HEK293 (cell line): ENCODE data around the gene CDH23.

Source experiments
- CTCF ChIA-PET: fragments of 350-600 bp; formaldehyde crosslinking; extraction: SDS; loops from one replicate; lab custom pipeline; 2021; ENCODE audit warnings: antibody characterized with exemption; lab: Yijun Ruan, JAX
- POLR2A ChIA-PET: fragments of 300-600 bp; formaldehyde crosslinking; extraction: SDS; loops from one replicate; lab custom pipeline; 2020; ENCODE audit warnings: antibody characterized with exemption, inconsistent platforms; lab: Yijun Ruan, JAX
- H3K27ac ChIP-seq: fragments of 200-500 bp; sonication (Bioruptor generic); 2 replicates; pipeline ENCODE4 v1.5.1; 2014; ENCODE audit warnings: low read depth, low read length, control low read depth, inconsistent platforms; ENCODE audit errors: extremely low read depth
- H3K36me3 ChIP-seq, 2 experiments: fragments of 200-500 bp in 1 of 2; sonication (Bioruptor generic) in 1 of 2; 1 replicate in 1 of 2; 2 replicates in 1 of 2; pipeline ENCODE4 v1.5.1; 2014 to 2017; ENCODE audit warnings: inconsistent platforms in 2 of 2, low read length in 2 of 2; ENCODE audit not compliant: control insufficient read depth in 2 of 2, insufficient read depth in 1 of 2
- H3K4me1 ChIP-seq: fragments of 200-500 bp; sonication (Bioruptor generic); 2 replicates; pipeline ENCODE4 v1.5.1; 2014; ENCODE audit warnings: mild to moderate bottlenecking, low read length, inconsistent platforms; ENCODE audit not compliant: control insufficient read depth, insufficient read depth
- H3K4me3 ChIP-seq: 2 replicates; pipeline ENCODE4 v1.5.1; 2011; ENCODE audit warnings: low read depth, mild to moderate bottlenecking, control low read depth, low read length, moderate library complexity
- H3K9me3 ChIP-seq: fragments of 200-500 bp; sonication (Bioruptor generic); 2 replicates; pipeline ENCODE4 v1.5.1; 2014; ENCODE audit warnings: low read depth, low read length, inconsistent platforms; ENCODE audit not compliant: control insufficient read depth, insufficient read depth
- GLI4 ChIP-seq: fragments of 450-650 bp; formaldehyde crosslinking; IDR thresholded peaks from 2 replicates; pipeline ENCODE4 v1.5.1; 2016; ENCODE audit warnings: missing biosample characterization, missing genetic modification characterization
- KLF8 ChIP-seq: fragments of 450-650 bp; formaldehyde crosslinking; IDR thresholded peaks from 2 replicates; pipeline ENCODE4 v1.5.1; 2016; ENCODE audit warnings: missing biosample characterization, missing genetic modification characterization
- PBX3 ChIP-seq: sonication (generic); formaldehyde crosslinking; IDR thresholded peaks from 2 replicates; pipeline ENCODE4 v1.8.1; 2022; ENCODE audit warnings: mild to moderate bottlenecking, moderate library complexity, missing genetic modification reagents
- PRDM2 ChIP-seq: fragments of 450-650 bp; formaldehyde crosslinking; IDR thresholded peaks from 2 replicates; pipeline ENCODE4 v1.5.1; 2016; ENCODE audit warnings: missing biosample characterization, missing genetic modification characterization, borderline replicate concordance
- PRDM4 ChIP-seq: fragments of 450-650 bp; formaldehyde crosslinking; IDR thresholded peaks from 2 replicates; pipeline ENCODE4 v1.5.1; 2017; ENCODE audit warnings: missing biosample characterization, missing genetic modification characterization
- PRDM6 ChIP-seq: fragments of 450-650 bp; formaldehyde crosslinking; IDR thresholded peaks from 2 replicates; pipeline ENCODE4 v1.5.1; 2017; ENCODE audit warnings: missing biosample characterization, missing genetic modification characterization
- REPIN1 ChIP-seq: fragments of 450-650 bp; formaldehyde crosslinking; IDR thresholded peaks from 2 replicates; pipeline ENCODE4 v1.5.1; 2017; ENCODE audit warnings: missing biosample characterization, missing genetic modification characterization, low read depth
- SCRT1 ChIP-seq: fragments of 450-650 bp; formaldehyde crosslinking; IDR thresholded peaks from 2 replicates; pipeline ENCODE4 v1.5.1; 2016; ENCODE audit warnings: missing biosample characterization, missing genetic modification characterization, borderline replicate concordance
- SP3 ChIP-seq: fragments of 450-650 bp; formaldehyde crosslinking; IDR thresholded peaks from 2 replicates; pipeline ENCODE4 v1.5.1; 2016; ENCODE audit warnings: missing biosample characterization, missing genetic modification characterization
- TCF7L2 ChIP-seq: IDR thresholded peaks from 2 replicates; pipeline ENCODE4 v1.6.1; 2011; ENCODE audit warnings: low read depth, mild to moderate bottlenecking, inconsistent platforms, low read length, moderate library complexity, borderline replicate concordance
- ZBTB26 ChIP-seq: fragments of 450-650 bp; formaldehyde crosslinking; optimal IDR thresholded peaks from 2 replicates; pipeline ENCODE3; 2016; ENCODE audit warnings: missing biosample characterization, mild to moderate bottlenecking, missing genetic modification characterization
- ZFP3 ChIP-seq: fragments of 450-650 bp; formaldehyde crosslinking; IDR thresholded peaks from 2 replicates; pipeline ENCODE4 v1.5.1; 2016; ENCODE audit warnings: low read depth, missing biosample characterization, missing genetic modification characterization
- ZNF132 ChIP-seq: fragments of 450-650 bp; formaldehyde crosslinking; IDR thresholded peaks from 2 replicates; pipeline ENCODE4 v1.5.1; 2017; ENCODE audit warnings: missing biosample characterization, missing genetic modification characterization, borderline replicate concordance
- ZNF157 ChIP-seq: fragments of 450-650 bp; formaldehyde crosslinking; IDR thresholded peaks from 2 replicates; pipeline ENCODE4 v1.5.1; 2016; ENCODE audit warnings: missing biosample characterization, missing genetic modification characterization
- ZNF174 ChIP-seq: fragments of 450-650 bp; formaldehyde crosslinking; IDR thresholded peaks from 2 replicates; pipeline ENCODE4 v1.5.0; 2017; ENCODE audit warnings: missing biosample characterization, mild to moderate bottlenecking, missing genetic modification characterization
- ZNF175 ChIP-seq: fragments of 450-650 bp; formaldehyde crosslinking; IDR thresholded peaks from 2 replicates; pipeline ENCODE4 v1.5.1; 2016; ENCODE audit warnings: missing biosample characterization, missing genetic modification characterization
- ZNF423 ChIP-seq: fragments of 450-650 bp; formaldehyde crosslinking; IDR thresholded peaks from 2 replicates; pipeline ENCODE4 v1.5.1; 2016; ENCODE audit warnings: missing biosample characterization, missing genetic modification characterization
- ZNF501 ChIP-seq: fragments of 450-650 bp; formaldehyde crosslinking; IDR thresholded peaks from 2 replicates; pipeline ENCODE4 v1.5.1; 2016; ENCODE audit warnings: missing biosample characterization, missing genetic modification characterization
- ZNF621 ChIP-seq: fragments of 450-650 bp; formaldehyde crosslinking; IDR thresholded peaks from 2 replicates; pipeline ENCODE4 v1.5.1; 2017; ENCODE audit warnings: missing biosample characterization, missing genetic modification characterization
- ZNF704 ChIP-seq: fragments of 450-650 bp; formaldehyde crosslinking; IDR thresholded peaks from 2 replicates; pipeline ENCODE4 v1.5.1; 2016; ENCODE audit warnings: missing biosample characterization, missing genetic modification characterization
- ZNF830 ChIP-seq: fragments of 450-650 bp; IDR thresholded peaks from 2 replicates; pipeline ENCODE4 v1.5.0; 2018; ENCODE audit warnings: missing biosample characterization, missing genetic modification characterization, low read depth, mild to moderate bottlenecking, moderate library complexity

Gene CDH23

GRCh38 chr10:71562181-71562580, 165.5 kb downstream of the CDH23 start:
- POLR2A ChIA-PET: interaction anchor here (0.6 kb wide), 1 partner anchor 1112 kb away, joined by 4 read pairs; no protein-coding TSS in a partner anchor
- TF ChIP-seq KLF8 (tag by site-specific recombination): no peak
- no peak for TF ChIP-seq ZNF704 (tag by site-specific recombination)
- TF ChIP-seq GLI4: no peak
- TF ChIP-seq ZNF830 (tag by site-specific recombination): no peak
- no peak for TF ChIP-seq SP3 (tag by site-specific recombination)
- TF ChIP-seq ZFP3 (tag by site-specific recombination): no peak
- no peak for TF ChIP-seq ZNF175 (tag by site-specific recombination)
- TF ChIP-seq PRDM6 (tag by site-specific recombination): no peak
- CTCF ChIA-PET: interaction anchor here (1.9 kb wide), 1 partner anchor 8 kb away, joined by 12 read pairs; no protein-coding TSS in a partner anchor
- Histone ChIP-seq H3K4me1 (peaks cover 4% of the 10 kb centered on the region), H3K4me3 (no peak overlapping the region), H3K27ac (no peak overlapping the region), H3K9me3 (no peaks in the 10 kb centered on the region), H3K36me3 (no peaks in the 10 kb centered on the region)

GRCh38 chr10:71562904-71563303, 166.2 kb downstream of the CDH23 start:
- POLR2A ChIA-PET: interaction anchor here (0.6 kb wide), 1 partner anchor 1112 kb away, joined by 4 read pairs; no protein-coding TSS in a partner anchor
- Histone ChIP-seq H3K4me3 (no peak overlapping the region), H3K4me1 (peaks cover 4% of the 10 kb centered on the region), H3K36me3 (no peaks in the 10 kb centered on the region), H3K27ac (no peak overlapping the region), H3K9me3 (no peaks in the 10 kb centered on the region)
- CTCF ChIA-PET: interaction anchor here (0.7 kb wide), 1 partner anchor 81 kb away, joined by 3 read pairs; no protein-coding TSS in a partner anchor
- TF ChIP-seq PBX3 (CRISPR knock-in tag) (no peak), SP3 (tag by site-specific recombination) (no peak), ZNF621 (tag by site-specific recombination) (no peak), ZNF132 (tag by site-specific recombination) (no peak), ZFP3 (tag by site-specific recombination) (no peak), PRDM2 (tag by site-specific recombination) (no peak), SCRT1 (tag by site-specific recombination) (no peak), ZNF157 (tag by site-specific recombination) (no peak), PRDM4 (no peak), ZNF501 (tag by site-specific recombination) (no peak), ZBTB26 (tag by site-specific recombination) (no peak), ZNF174 (tag by site-specific recombination) (no peak), ZNF423 (tag by site-specific recombination) (no peak), REPIN1 (tag by site-specific recombination) (no peak), TCF7L2 (no peak)
